Neural progenitor cell (in vitro differentiated cells): ENCODE measurements around the gene FBXL2.

Source experiments
- EZH2phosphoT487 ChIP-seq: fragments of 200-600 bp; sonication (generic); IDR thresholded peaks from 2 replicates; pipeline ENCODE4 v1.6.1; 2017; ENCODE audit warnings: antibody characterized with exemption
- TF ChIP-seq, protein P1 (sequence below): fragments of 200-600 bp; sonication (generic); IDR thresholded peaks from 2 replicates; pipeline ENCODE4 v1.5.1; 2017; ENCODE audit warnings: antibody characterized with exemption, mild to moderate bottlenecking

DNA sequence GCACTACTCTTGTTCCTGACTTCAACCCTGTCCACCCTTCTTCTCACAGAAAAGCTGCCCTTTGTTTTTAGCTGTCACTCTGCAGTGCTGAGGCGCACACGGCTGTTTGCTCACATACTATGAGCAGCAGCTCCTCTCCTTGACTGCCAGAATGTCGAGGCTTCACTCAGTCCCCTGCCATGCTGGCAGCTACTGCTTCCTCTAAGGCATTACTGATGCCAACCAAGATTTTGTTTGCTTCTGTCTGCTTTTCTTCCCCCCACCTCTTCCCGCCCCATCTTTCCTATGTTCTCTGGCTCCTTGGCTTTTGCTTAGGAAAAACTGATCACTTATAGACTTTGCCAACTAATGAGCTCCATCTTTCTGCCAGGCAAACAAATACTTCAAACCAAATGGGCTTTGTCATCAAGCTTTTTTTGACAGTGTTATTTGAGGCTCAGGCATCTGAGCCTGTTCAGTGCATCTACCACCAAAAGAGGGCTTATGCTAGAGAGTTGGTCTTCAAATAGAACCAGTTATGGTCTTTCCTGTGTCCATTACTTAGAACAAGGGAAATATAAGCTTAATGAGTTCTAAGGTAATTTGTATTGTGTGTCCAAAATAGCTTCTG is 81.0 kb downstream of the FBXL2 start:
- TF ChIP-seq, protein P1, sequence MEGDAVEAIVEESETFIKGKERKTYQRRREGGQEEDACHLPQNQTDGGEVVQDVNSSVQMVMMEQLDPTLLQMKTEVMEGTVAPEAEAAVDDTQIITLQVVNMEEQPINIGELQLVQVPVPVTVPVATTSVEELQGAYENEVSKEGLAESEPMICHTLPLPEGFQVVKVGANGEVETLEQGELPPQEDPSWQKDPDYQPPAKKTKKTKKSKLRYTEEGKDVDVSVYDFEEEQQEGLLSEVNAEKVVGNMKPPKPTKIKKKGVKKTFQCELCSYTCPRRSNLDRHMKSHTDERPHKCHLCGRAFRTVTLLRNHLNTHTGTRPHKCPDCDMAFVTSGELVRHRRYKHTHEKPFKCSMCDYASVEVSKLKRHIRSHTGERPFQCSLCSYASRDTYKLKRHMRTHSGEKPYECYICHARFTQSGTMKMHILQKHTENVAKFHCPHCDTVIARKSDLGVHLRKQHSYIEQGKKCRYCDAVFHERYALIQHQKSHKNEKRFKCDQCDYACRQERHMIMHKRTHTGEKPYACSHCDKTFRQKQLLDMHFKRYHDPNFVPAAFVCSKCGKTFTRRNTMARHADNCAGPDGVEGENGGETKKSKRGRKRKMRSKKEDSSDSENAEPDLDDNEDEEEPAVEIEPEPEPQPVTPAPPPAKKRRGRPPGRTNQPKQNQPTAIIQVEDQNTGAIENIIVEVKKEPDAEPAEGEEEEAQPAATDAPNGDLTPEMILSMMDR = no peak
- no peak for TF ChIP-seq EZH2phosphoT487
